GM21825 (cell line): ENCODE results near the gene GPN2.
"Not testable (repeated sequence)": the region's sequence is repeated elsewhere in the genome, so short reads cannot be mapped to it uniquely, and the experiment has no call there.

Experiments
- ATAC-seq: cut with Tn5 transposase; IDR thresholded peaks from one replicate; pipeline ENCODE4 v1.9.1; 2021; ENCODE audit warnings: mild to moderate bottlenecking, moderate library complexity; ENCODE audit not compliant: unreplicated experiment

The GPN2 gene

DNA sequence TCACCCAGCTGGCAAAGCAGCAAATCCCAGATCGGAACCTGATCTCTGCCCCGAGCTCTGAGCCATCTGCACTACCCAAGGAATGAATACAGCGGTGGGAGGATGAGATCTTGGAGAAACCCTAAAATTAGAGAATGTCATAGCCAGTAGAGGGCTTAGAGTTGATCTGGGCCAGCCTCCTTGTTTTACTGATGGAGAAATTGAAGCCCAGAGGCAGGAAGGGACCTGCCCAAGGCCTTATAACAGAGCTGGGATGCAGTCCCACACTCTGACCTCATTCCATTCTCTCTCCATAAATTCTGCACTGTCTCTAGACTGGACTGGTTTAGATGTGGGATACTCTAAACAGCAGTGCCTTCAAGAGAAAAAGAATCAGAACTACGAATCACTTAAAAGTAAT lies 31.9 kb downstream of the GPN2 start:
- ATAC-seq = no peak

DNA sequence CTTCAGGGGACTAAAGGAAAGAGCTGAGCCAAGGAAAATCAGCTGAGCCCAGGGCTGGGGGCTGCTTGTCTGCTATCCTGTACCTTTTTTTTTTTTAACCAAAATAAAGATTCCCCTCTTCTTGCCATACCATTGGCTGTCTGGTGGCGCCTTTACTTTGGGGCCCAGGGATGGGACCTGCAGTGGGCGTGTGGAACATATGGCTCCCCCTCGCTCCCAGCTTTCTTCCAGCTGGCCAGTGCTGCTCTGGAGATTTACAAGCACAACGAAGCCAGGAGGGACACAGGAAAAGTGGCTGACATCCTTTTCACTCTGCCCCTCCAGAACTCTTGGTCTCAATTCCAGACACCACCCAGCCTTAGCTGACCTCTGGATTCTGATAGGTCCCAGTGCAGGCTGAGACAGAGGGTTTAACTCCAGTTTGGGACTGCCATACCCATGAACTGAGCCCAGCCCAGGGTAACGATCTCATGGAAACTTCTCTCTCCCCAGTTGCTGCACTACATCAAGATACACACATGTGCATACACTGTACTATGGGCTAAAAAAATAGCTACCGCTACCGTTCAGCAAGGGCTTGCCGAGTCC lies 32.5 kb downstream of the GPN2 start:
- no peak for ATAC-seq

DNA sequence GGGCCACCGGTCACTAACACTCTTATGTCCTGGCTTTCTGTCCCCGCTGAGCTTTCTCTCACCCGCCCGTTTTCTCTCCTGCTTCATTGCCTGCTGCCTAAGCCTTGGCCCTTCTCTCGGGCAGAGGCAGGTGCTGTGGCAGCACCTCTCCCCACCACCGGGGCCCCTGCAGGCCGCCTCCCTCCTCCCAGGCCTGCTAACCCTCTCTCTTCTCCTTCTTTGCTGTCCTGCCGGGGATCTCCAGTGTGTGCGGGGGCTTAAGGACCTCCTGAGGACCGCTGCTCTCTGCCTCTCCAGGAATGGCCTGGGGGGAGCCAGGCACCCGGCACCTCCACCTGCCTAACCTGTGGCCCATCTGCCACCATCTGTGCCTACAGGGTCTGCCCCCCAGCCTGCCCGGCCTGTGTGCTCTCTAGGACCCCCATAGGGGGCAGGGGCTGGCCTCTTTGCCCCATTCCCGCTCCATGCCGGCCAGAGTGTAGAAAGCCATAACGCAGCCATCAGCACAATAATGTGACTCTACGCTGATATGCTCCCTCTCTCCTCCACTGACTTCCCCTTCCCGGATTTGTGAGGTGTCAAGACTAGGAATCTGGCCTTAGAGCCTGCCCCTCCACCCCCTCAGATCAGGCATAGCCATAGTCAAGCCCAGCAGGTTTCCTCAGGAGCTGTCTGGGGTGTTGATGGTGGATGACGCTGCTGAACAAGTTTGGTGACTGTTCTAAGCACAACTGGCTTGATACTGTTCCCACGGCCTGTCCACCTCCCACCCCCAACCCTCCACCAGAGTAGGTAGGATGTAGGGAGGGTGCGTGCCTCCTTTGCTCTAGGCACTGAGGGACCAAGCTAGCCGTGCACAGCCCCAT lies 33.2 kb downstream of the GPN2 start:
- no peak for ATAC-seq

DNA sequence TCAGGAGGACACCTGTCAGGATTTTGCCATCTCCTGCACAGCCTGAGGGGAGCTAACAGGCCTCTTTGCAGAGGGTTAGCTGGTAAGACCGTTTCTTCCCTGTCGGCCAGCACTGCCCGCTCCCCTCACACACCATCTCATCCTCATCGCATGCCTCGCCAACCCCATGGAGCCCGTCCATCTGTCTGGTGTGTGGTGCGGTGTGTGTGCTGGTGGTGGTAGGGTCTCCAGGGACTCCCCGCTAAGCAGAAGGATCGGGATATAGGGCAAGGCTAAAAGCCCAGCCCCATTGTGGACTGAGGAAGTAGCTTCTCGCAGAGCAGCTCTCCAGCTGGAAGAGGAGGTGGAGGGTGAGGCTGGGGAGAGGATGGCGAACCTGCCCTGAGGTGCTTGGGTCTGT lies 33.9 kb downstream of the GPN2 start:
- no peak for ATAC-seq

DNA sequence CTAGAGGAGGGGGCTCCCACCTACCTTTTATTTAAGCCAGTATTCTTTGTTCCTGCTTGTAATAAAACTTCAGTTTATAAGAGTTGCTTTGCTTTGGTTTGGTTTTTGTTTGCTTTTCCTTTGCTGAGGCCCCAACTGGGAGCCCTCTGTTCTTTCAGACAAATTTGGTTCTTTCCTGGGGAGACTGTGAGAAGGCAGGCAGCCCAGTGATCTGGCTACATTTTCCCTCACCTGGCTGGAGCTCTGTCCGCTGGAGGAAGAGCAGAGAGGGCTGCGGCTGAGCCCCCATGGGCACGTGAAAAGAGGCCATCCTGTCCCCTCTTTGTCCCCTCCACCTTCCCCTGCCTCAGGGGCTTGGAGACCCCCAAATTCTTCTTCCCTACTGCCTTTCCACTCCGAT lies 34.4 kb downstream of the GPN2 start:
- no peak for ATAC-seq

DNA sequence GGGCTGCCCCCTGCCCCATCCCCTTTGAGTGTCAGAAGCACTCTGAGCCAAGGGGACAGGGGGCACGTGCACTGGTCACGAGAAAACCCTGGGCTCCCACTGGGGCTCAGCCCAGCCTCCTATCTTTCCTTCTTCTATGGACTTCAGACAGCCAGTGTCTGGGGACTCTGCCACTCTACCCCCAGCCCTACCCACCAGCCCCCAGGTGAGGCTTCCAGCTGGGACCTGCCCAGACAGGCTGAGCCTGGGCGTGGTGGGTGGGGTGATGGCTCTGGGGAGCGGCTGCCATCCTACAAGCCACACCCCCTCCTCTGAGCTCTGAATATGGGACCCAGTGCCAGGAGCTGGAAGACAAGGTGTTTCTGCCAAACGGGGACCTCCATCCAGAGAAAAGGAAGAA lies 35.2 kb downstream of the GPN2 start:
- no peak for ATAC-seq

DNA sequence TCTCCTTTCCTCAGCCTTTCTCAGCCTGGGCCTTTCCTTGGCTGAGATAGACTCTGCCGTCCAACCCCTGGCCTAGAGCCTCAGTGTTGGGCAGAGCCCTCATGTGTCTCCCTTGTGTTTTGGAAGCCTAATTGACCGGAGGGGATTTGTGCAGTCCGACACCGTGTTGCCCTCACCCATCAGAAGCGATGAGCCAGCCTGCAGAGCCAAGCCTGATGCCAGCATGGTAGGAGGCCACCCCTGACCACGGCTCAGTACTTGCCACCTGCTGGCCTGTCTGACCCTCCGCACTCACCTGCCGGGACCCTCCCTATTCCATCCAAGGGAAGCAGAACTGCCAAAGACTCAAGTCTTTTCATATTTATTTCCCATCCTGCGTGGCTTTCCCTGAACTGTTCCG lies 36.5 kb downstream of the GPN2 start:
- ATAC-seq = no peak

DNA sequence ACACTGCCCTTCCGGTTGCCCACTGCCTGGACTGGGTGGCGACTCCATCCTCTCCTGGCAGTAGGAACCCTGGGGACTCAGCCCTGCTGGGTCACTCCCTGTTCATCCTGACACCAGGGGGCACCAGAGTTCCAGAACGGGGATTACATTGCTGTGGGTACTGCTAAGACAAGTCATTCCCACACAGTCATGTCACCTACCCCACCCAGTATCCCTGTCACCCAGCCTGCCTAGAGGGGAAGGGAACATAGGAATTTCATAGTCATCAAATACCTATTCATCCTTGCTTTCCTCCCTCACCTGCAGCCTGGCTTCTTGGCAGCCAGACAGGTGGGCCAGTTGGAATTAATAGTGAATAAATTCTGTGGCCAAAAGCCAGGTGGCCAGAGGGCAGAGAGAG lies 36.9 kb downstream of the GPN2 start:
- no peak for ATAC-seq

DNA sequence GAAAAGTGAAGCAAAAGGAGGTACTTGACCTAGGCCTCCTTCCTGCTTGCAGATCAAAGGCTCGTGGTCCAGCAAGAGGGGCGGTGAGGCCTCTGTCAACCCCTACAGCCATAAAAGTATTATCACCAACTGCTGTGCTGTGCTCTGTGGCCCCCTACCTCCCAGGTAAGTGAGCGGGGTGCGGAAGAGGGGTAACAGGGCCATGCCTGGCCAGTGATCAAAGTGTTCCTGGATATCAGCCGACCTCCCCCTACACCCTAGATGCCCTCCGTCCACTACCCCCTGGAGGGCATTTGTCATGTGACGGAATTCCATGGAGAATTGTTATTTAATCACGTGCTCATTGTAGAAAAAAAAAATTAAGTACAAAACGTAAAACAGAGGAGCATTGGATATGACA lies 37.4 kb downstream of the GPN2 start:
- no peak for ATAC-seq

DNA sequence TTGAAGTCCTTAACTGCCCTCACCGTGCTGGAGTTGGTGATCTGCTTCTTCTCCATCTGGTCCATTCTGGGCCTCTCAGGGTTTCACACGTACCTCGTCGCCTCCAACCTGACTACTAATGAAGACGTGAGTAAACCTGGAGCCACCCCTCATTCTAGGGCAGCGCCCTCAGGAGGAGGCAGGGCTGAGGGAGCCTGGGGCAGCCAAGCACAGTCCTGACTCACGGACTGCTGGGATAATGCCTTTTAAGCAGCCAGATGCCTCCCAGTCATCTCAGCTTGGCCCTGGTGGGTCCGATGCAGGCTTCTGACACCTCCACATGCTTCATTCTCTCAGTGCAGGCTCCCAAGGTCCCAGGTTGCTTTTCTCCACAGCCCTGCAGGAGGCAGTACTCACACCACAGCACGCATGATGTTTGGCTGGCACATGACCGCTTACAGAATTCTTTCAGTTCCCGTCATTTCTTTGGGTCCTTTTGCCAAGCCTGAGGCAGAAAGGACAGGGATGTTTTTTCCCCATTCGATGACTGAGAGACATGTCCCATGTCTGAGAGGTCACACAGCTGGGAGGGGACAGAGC lies 38.9 kb downstream of the GPN2 start:
- ATAC-seq = no peak

DNA sequence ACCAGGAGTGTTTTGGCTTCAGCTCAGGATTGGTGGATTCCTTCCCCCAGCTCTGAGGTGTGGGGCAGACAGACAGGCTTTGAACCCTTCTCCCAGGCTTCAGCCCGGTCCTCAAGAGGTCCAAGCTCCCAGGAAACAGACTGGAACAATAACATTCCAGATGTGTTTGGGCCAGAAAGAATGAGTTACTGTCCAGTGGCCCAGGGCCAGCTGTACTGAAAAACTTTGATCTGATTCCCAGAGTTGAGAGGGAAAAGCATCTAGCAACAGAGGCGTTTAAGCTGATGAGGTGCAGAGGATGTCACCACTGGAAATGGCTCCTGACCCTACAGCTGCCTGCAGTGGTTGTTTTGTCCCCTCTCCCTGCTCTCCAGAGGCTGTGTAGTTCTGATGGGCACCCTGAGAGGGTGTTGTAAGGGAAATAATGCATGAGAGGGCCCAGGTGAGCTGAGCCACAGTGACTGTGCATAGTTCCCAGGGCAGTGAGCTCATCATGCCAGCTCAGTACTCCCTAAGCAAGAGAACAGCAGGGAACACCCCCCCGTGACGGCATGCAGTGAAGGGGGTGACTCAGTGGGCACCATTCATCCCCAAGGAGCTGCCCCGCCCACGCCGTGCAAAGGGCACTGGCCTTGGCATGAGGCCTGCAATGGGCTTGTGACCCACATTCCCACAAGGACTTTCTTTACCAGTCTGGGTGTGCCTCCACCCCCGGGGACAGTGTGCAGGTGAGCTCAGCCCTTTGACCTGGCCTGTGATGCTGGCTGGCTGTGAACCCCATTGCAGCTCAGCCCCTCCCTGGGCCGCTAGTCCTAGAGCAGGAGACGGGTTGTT lies 40.9 kb downstream of the GPN2 start:
- no peak for ATAC-seq

DNA sequence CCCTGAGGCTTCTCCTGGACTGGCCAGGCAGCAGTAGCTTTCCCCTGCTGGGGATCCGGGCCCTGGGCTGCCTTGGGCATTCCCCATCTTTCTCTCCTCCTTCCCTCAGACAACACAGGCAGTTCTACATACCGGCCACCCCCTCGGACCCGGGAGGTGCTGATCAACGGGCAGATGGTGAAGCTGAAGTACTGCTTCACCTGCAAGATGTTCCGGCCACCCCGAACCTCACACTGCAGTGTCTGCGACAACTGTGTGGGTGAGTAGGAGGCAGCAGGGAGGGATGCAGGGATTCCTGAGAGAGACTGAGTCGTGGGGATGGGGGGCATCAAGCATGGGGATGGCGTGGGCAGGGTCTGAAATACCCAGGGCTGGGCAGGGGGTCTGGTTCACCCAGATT lies 41.6 kb downstream of the GPN2 start:
- ATAC-seq = no peak

DNA sequence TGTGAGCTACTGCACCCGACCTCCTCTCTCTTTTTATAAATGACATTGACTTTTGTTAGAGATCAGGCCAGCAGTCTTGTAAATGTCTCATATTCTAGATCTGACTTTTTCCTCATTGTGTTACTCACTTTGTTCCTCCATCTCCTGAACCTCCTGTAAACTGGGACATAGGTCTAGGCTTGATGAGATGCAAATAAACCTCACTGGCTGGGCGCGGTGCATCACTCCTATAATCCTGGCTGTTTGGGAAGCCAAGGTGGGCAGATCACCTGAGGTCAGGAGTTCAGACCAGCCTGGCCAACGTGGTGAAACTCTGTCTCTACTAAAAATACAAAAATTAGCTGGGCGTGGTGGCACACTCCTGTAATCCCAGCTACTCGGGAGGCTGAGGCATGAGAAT lies 42.3 kb downstream of the GPN2 start:
- ATAC-seq = not testable (repeated sequence)

DNA sequence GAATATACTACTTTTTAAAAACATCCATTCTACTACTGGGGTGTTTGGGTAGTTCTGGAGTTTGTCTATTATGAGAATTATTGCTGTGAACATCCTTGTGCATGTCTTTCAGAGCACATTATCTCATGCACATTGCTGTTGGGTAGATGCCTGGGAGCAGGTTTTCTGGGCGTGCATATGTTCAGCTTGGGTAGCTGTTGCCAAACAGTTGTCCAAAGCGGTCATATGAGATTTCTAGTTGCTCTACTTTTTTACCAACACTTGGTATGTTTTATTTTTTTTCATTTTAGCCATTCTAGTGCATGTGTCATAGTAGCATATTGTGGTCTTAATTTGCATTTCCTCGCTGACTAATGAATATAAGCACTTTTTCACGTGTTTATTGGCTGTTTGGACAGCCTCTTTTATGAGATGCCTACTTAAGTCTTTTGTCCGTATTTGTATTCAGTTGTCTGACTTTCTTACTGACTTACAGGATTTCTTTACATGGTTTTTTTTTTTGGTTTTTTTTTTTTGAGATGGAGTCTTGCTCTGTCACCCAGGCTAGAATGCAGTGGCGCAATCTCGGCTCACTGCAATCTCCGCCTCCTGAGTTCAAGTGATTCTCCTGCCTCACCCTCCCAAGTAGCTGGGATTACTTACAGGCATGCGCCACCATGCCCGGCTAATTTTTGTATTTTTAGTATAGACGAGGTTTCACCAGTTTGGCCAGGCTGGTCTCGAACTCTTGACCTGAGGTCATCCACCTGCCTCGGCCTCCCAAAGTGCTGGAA lies 45.5 kb downstream of the GPN2 start:
- no peak for ATAC-seq

DNA sequence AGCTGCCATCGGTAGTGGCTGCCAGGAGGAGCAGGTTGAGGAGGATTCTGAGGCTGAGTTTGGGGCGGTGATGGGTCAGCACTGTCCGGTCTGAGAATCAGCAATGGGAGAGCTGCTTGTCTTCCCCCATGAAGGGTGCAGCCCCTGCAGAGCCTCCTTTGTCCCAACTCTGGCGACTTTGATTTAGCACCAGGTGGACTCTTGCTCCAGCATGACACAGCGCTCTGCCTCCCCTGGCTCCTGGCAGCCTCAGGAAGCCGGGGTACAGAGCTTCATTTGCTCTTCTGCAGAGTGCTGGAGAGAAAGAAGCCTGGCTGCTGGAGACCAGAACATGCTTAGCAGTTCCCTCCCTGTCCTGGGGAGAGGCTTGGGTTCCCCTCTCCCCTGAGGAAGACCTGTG lies 50.3 kb downstream of the GPN2 start:
- ATAC-seq = no peak

DNA sequence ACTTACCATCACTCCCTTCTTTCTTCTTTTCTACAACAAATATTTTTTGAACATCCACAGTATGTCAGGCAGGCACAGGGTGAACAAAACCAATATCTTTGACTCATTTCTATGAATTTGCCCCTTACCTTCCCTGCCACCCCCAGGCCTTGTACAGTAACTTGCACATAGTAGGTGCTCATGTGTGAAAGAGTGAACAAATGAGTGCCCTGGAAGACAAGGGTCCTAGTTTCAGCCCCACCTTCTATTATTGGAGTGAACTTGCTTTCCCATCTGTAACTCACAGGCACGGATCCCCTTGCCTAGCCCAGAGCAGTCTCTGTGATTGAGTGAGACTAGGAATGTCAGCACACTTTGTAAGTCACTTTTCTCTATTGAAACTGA lies 50.8 kb downstream of the GPN2 start:
- ATAC-seq = no peak

DNA sequence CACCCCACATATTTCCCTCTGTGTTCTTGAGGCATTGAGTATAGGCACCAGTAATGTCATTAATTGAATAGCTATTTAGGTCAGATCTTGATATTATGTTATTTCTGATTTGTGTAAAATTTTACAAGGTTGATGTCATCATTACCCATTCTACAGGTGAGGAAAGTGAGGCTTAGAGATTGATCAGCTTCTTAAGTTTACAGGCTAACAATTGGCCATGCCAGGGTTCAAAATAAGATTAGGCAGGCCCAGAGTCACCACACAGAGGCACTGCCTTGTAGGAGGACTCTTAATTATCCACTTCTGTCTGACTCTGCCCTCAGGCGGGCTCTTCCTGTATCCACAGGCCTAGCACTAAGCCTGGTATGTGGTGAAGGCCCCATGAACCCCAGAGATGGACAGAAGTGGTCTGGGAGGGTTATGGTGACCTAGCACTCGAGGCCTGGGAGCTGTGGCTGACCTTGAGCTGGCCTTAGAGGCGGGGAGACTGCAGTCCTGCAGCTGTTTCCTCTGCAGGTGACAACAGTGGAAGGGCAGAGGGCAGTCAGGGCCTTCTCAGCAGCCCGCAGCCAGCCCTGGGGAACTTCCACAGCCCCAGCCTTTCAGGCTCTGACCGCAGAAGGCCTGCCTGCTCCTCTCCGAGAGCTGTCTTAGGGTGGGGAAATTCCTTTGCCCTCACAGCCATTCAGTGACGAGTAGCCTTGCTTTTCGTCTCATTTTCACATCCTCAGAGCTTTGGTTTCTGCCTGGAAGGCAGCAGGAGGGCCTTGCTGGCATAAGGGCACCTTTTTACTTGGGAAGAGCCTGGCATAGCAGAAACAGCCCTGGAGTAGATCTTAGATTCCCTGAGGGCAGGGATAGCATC lies 51.4 kb downstream of the GPN2 start:
- ATAC-seq = peak; percentile 93

DNA sequence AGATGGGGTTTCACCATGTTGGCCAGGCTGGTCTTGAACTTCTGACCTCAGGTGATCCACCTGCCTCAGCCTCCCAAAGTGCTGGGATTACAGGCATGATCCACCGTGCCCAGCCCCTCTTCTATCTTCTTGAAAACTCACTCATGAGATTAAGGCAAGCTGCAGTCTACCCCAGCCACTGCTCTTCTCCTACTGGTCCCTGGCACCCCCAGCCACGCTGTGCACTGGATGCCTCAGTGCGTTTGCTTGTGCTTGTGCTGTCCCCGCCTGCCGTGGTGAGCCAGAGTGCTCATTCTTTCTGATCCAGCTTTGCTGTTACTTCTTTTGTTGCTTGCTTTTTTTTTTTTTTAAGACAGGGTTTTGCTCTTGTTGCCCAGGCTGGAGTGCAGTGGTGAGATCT lies 52.4 kb downstream of the GPN2 start:
- not testable (repeated sequence) for ATAC-seq

DNA sequence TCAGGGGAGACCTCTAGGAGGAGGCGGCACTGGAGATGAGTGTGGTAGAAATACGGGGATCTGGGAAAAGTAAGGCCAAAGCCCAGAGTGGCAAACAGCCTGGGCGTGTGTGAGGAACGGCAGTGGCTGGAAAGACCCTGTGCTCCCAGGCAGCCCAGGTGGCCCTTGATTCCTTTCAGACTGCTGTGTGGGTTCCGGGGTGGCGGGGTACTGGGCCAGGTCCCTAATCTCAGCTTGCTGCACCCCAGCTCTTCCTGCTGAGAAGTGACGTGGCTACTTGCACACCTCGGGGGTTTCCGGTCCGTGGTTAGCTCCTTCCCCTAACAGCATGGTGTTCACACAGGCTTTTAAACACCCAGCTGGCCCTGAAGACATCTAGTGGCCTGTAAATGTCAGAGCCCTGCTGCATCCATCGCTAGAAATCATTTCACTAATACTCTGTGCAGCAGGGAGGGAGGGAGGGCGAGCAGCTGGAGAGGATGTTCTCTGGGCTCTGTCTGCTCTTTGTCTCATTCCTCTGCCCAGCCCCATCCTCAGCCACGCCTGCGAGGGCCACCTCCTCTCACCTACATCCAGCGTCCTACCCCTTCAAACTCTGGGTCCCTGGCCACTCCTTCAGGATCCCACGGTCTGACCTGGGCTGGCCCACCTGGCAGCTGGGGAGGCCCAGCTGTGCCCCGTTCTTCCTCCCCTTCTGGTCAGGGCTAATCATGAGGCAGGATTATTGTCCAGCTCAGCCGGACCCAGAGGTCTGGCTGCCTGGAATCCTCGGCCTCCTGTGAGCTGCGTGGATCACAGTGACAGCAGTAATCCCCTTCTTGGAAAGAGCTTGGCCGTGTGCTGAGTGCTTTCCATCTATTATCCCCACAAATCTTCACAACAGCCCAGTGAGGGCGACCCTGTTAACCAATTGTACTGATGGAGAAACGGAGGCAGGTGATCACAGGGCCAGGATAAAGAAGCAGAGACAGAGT lies 56.4 kb downstream of the GPN2 start:
- ATAC-seq = peak; percentile 83
